GM12878 (cell line): ENCODE measurements around the gene NKIRAS2. TPM values are rescaled to one million over a fixed set of nuclear protein-coding genes. Genes with fewer than 3 reads are reported as not detected.

Experiments used
- ATAC-seq: fragments of 200-7000 bp; cut with Tn5 transposase; 3 replicates; pipeline ENCODE4 v1.9.1; 2020; ENCODE audit warnings: mild to moderate bottlenecking, moderate library complexity
- BruUV-seq: library from RNA; stranded (reverse); fragments of 400-500 nt; replicated peaks from 2 replicates; lab custom pipeline; 2021; lab: Mats Ljungman, UMichigan
- CTCF ChIA-PET: fragments of 300-600 bp; sonication (Branson Sonifier 250); formaldehyde crosslinking; extraction: SDS; loops from one replicate; lab custom pipeline; 2021; ENCODE audit warnings: inconsistent platforms; lab: Yijun Ruan, JAX
- POLR2A ChIA-PET: fragments of 350-600 bp; formaldehyde crosslinking; extraction: SDS; loops from one replicate; lab custom pipeline; 2021; ENCODE audit warnings: inconsistent platforms; lab: Charles Lee
- RAD21 ChIA-PET: fragments of 300-600 bp; sonication (Branson Sonifier 250); formaldehyde crosslinking; loops from one replicate; lab custom pipeline; 2023; ENCODE audit warnings: antibody characterized with exemption; ENCODE audit not compliant: unreplicated experiment; lab: Charles Lee
- SMC1A ChIA-PET: fragments of 300-600 bp; sonication (Branson Sonifier 250); formaldehyde crosslinking; loops from one replicate; lab custom pipeline; 2023; ENCODE audit not compliant: unreplicated experiment, uncharacterized antibody; lab: Charles Lee
- DNase-seq: peaks from one replicate; pipeline ENCODE4 v3.0.0-alpha.2; 2011; ENCODE audit warnings: low read depth, low spot score
- FAIRE-seq: peaks from 3 replicates; lab custom pipeline; 2011; peaks lifted over from hg19 to GRCh38; lab: Jason Lieb, UNC
- H2AFZ ChIP-seq: 2 replicates; pipeline ENCODE4 v1.6.0; 2011; ENCODE audit warnings: low read depth, low read length, control low read depth; ENCODE audit not compliant: control insufficient read depth
- H3K27ac ChIP-seq: 2 replicates; pipeline ENCODE4 v1.5.1; 2011; ENCODE audit warnings: control low read depth; ENCODE audit not compliant: control insufficient read depth, insufficient read depth
- H3K27me3 ChIP-seq, 2 experiments: replicated peaks in 1 of 2; 2 replicates each; pipeline versions ENCODE4 v1.6.0 to v1.6.1; 2011; ENCODE audit warnings: low read length in 1 of 2; ENCODE audit not compliant: control insufficient read depth in 2 of 2, insufficient read depth in 2 of 2
- H3K36me3 ChIP-seq, 2 experiments: 2 replicates each; pipeline ENCODE4 v1.5.1; 2011; ENCODE audit warnings: low read length in 1 of 2; ENCODE audit not compliant: control insufficient read depth in 2 of 2, insufficient read depth in 2 of 2
- H3K4me1 ChIP-seq: 2 replicates; pipeline ENCODE4 v1.6.1; 2011; ENCODE audit warnings: mild to moderate bottlenecking, low read length, moderate library complexity, mixed read lengths; ENCODE audit not compliant: control insufficient read depth, insufficient read depth
- H3K4me2 ChIP-seq: 2 replicates; pipeline ENCODE4 v1.6.0; 2011; ENCODE audit warnings: control low read depth; ENCODE audit not compliant: control insufficient read depth, insufficient read depth
- H3K4me3 ChIP-seq: fragments of 200-600 bp; sonication (generic); 2 replicates; pipeline ENCODE4 v1.5.1; 2016
- H3K79me2 ChIP-seq: 2 replicates; pipeline ENCODE4 v1.6.0; 2011; ENCODE audit warnings: low read length; ENCODE audit not compliant: control insufficient read depth, insufficient read depth
- H3K9ac ChIP-seq: 2 replicates; pipeline ENCODE4 v1.8.0; 2011; ENCODE audit warnings: low read length, control low read depth, mixed read lengths; ENCODE audit not compliant: control insufficient read depth, insufficient read depth
- H3K9me3 ChIP-seq: replicated peaks from 3 replicates; pipeline ENCODE4 v1.5.1; 2011; ENCODE audit warnings: mild to moderate bottlenecking, low read length; ENCODE audit not compliant: control insufficient read depth, insufficient read depth
- H4K20me1 ChIP-seq: 2 replicates; pipeline ENCODE4 v1.6.0; 2011; ENCODE audit not compliant: control insufficient read depth, insufficient read depth
- BMI1 ChIP-seq: fragments of 450-650 bp; IDR thresholded peaks from 2 replicates; pipeline ENCODE4 v1.6.1; 2016; ENCODE audit warnings: mild to moderate bottlenecking, moderate library complexity, borderline replicate concordance
- JUNB ChIP-seq: IDR thresholded peaks from 2 replicates; pipeline ENCODE4 v1.6.1; 2016; ENCODE audit warnings: antibody characterized with exemption, mild to moderate bottlenecking
- MYC ChIP-seq: IDR thresholded peaks from 2 replicates; pipeline ENCODE4 v1.6.1; 2011; ENCODE audit warnings: mild to moderate bottlenecking, low read length, moderate library complexity, inconsistent platforms; ENCODE audit not compliant: insufficient read depth, insufficient replicate concordance, insufficient read length, severe bottlenecking
- NFYB ChIP-seq: IDR thresholded peaks from 2 replicates; pipeline ENCODE4 v1.6.1; 2011; ENCODE audit warnings: low read depth, mild to moderate bottlenecking, low read length, improper control_type of control experiment, moderate library complexity; ENCODE audit not compliant: insufficient read depth
- ZNF207 ChIP-seq: fragments of 450-650 bp; IDR thresholded peaks from 2 replicates; pipeline ENCODE4 v1.6.1; 2014; ENCODE audit warnings: antibody characterized with exemption, mild to moderate bottlenecking, borderline replicate concordance
- WGBS: methylation state at CpG from one replicate; pipeline ENCODE4 v1.1.6; 2016; ENCODE audit warnings: low lambda C conversion rate; ENCODE audit not compliant: insufficient replicate concordance, insufficient coverage; ENCODE audit errors: missing lambda C conversion rate; 5-methylcytosine and 5-hydroxymethylcytosine counted together
- in situ Hi-C: fragments of 300-500 bp; cut with MboI; formaldehyde crosslinking; loops from 9 replicates; pipeline ENCODE4 v1.14.3; 2018; ENCODE audit warnings: mixed read lengths
- intact Hi-C: fragments of 100-400 bp; cut with micrococcal nuclease; formaldehyde crosslinking; loops from one replicate; pipeline ENCODE4 v1.14.2; 2022; ENCODE audit not compliant: unreplicated experiment
- polyA plus RNA-seq, 11 experiments: library from polyadenylated mRNA; depleted of rRNA in 4 of 11; unstranded in 6 of 11; stranded (reverse) in 5 of 11; fragments of >200 nt; fragmentation: Nextera tagmentation in 4 of 11; fragmentation: Illumina TruSeq in 1 of 11; extraction: Ambion mirVana in 4 of 11; extraction: Trizol in 1 of 11; gene quantifications; 1 replicate in 1 of 11; 2 replicates in 10 of 11; pipeline versions ENCODE4 v1.2.1 to v1.2.3, GENCODE V29; 2011 to 2016; ENCODE audit warnings: inconsistent platforms in 2 of 11, missing spikeins in 2 of 11, low read depth in 1 of 11
- total RNA-seq, 4 experiments: library from RNA; depleted of rRNA in 3 of 4; stranded (reverse); fragments of >200 nt in 3 of 4; fragmentation: Illumina TruSeq in 1 of 4; extraction: Trizol in 1 of 4; gene quantifications; 2 replicates each; pipeline versions ENCODE4 v1.2.1 to v1.2.3, GENCODE V29; 2013 to 2021
- TF ChIP-seq, protein P1 (sequence below): fragments of 450-650 bp; formaldehyde crosslinking; IDR thresholded peaks from 2 replicates; pipeline ENCODE4 v1.4.0; 2020; ENCODE audit warnings: mild to moderate bottlenecking, moderate library complexity
- TF ChIP-seq, protein P2 (sequence below): IDR thresholded peaks from 2 replicates; pipeline ENCODE4 v1.6.1; 2012; ENCODE audit warnings: improper control_type of control experiment, low read depth, low read length; ENCODE audit not compliant: insufficient replicate concordance

The NKIRAS2 gene
- total and polyA plus RNA-seq, 10 of the 15 experiments (the other 5 are each of a cell fraction or from before 2014, with no cell fraction given), result 6.4 to 49.7 (median 27.2) TPM

DNA sequence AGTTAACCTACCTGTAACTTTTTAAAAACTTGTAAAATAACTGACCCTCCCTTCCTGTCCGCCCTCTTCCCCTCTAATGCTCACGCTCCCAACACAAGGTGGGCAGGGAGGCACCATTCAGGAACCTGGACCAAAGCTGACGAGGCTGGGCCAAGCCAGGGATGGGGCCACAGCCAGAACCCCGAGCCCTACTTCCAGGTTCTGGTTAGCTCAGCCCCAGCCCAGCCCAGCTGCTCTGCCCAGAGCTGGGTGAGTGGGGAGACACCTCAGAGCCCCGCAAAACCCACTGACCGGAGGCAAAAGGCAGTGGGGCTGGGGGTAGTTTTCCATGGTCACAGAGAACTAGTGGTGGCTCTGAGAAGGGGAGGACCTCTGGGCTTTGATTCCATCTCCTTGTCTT is 45.9 kb upstream of the NKIRAS2 start (continued):
- TF ChIP-seq, protein P1, sequence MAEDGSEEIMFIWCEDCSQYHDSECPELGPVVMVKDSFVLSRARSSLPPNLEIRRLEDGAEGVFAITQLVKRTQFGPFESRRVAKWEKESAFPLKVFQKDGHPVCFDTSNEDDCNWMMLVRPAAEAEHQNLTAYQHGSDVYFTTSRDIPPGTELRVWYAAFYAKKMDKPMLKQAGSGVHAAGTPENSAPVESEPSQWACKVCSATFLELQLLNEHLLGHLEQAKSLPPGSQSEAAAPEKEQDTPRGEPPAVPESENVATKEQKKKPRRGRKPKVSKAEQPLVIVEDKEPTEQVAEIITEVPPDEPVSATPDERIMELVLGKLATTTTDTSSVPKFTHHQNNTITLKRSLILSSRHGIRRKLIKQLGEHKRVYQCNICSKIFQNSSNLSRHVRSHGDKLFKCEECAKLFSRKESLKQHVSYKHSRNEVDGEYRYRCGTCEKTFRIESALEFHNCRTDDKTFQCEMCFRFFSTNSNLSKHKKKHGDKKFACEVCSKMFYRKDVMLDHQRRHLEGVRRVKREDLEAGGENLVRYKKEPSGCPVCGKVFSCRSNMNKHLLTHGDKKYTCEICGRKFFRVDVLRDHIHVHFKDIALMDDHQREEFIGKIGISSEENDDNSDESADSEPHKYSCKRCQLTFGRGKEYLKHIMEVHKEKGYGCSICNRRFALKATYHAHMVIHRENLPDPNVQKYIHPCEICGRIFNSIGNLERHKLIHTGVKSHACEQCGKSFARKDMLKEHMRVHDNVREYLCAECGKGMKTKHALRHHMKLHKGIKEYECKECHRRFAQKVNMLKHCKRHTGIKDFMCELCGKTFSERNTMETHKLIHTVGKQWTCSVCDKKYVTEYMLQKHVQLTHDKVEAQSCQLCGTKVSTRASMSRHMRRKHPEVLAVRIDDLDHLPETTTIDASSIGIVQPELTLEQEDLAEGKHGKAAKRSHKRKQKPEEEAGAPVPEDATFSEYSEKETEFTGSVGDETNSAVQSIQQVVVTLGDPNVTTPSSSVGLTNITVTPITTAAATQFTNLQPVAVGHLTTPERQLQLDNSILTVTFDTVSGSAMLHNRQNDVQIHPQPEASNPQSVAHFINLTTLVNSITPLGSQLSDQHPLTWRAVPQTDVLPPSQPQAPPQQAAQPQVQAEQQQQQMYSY (CRISPR knock-in tag), result no peak
- no peak for TF ChIP-seq JUNB

DNA sequence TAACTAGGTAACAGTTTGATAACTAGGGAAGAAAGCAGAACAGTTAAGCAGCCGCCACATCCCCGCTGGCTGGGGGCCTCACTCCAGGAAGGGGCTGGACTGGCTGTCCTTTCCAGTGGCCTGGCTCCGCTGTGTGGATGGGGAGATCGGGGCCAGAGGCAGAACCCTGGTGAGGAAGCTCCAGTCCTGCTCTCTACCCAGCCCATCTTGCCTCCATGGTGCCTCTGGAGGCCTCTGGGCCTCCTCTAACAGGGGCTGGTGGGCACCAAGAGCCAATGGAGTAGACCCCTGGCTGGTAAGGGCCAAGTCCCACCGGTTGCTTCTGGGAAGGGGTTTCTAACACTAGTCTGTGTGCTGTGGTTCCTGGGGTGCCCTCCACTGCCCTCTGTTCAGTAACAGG is 45.2 kb upstream of the NKIRAS2 start:
- ChIA-PET CTCF (interaction anchor here (0.6 to 3.2 kb wide), 4 partner anchors 43 to 278 kb away, joined by 3 to 13 read pairs (median 6); partner anchors contain the start of gene DNAJC7), RAD21 (interaction anchor here (1.1 kb wide), 1 partner anchor 207 kb away, joined by 3 read pairs; no protein-coding TSS in a partner anchor), POLR2A (interaction anchor here (0.8 kb wide), 1 partner anchor 43 kb away, joined by 3 read pairs; the partner anchor contains the start of gene DNAJC7), SMC1A (no interaction called here)
- Histone ChIP-seq H2AFZ (no peak overlapping the region), H3K36me3 (peaks cover 33 to 41% of the 10 kb centered on the region in 2 experiments), H3K9ac (no peak overlapping the region), H3K79me2 (peaks cover 6% of the 10 kb centered on the region), H3K27ac (no peak overlapping the region), H3K27me3 (no peaks in the 10 kb centered on the region), H3K4me1 (peaks cover 24% of the 10 kb centered on the region), H4K20me1 (no peaks in the 10 kb centered on the region), H3K4me2 (no peak overlapping the region), H3K9me3 (no peaks in the 10 kb centered on the region), H3K4me3 (no peak overlapping the region)
- ATAC-seq, result no peak
- 98% methylated on average over 5 of the region's 5 CpGs for WGBS
- intact Hi-C loops (no loop called here), in situ Hi-C loops (no loop called here)
- FAIRE-seq, result no peak
- no TSS peak for BruUV-seq
- no peak for DNase-seq
- TF ChIP-seq ZNF207, result no peak
- TF ChIP-seq MYC, result no peak
- TF ChIP-seq, protein P2, sequence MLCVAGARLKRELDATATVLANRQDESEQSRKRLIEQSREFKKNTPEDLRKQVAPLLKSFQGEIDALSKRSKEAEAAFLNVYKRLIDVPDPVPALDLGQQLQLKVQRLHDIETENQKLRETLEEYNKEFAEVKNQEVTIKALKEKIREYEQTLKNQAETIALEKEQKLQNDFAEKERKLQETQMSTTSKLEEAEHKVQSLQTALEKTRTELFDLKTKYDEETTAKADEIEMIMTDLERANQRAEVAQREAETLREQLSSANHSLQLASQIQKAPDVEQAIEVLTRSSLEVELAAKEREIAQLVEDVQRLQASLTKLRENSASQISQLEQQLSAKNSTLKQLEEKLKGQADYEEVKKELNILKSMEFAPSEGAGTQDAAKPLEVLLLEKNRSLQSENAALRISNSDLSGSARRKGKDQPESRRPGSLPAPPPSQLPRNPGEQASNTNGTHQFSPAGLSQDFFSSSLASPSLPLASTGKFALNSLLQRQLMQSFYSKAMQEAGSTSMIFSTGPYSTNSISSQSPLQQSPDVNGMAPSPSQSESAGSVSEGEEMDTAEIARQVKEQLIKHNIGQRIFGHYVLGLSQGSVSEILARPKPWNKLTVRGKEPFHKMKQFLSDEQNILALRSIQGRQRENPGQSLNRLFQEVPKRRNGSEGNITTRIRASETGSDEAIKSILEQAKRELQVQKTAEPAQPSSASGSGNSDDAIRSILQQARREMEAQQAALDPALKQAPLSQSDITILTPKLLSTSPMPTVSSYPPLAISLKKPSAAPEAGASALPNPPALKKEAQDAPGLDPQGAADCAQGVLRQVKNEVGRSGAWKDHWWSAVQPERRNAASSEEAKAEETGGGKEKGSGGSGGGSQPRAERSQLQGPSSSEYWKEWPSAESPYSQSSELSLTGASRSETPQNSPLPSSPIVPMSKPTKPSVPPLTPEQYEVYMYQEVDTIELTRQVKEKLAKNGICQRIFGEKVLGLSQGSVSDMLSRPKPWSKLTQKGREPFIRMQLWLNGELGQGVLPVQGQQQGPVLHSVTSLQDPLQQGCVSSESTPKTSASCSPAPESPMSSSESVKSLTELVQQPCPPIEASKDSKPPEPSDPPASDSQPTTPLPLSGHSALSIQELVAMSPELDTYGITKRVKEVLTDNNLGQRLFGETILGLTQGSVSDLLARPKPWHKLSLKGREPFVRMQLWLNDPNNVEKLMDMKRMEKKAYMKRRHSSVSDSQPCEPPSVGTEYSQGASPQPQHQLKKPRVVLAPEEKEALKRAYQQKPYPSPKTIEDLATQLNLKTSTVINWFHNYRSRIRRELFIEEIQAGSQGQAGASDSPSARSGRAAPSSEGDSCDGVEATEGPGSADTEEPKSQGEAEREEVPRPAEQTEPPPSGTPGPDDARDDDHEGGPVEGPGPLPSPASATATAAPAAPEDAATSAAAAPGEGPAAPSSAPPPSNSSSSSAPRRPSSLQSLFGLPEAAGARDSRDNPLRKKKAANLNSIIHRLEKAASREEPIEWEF, result no peak
- no peak for TF ChIP-seq NFYB
- no peak for TF ChIP-seq BMI1
